Neuronal stem cell (in vitro differentiated cells): ENCODE results near the gene AIFM3.

ENCODE experiments used
- DNase-seq: peaks from one replicate; pipeline ENCODE4 v3.0.0-alpha.2; 2013; ENCODE audit warnings: low spot score
- H2AFZ ChIP-seq: one replicate; pipeline ENCODE4 v1.6.1; 2013; ENCODE audit warnings: mild to moderate bottlenecking, low read length, inconsistent platforms
- H2AK5ac ChIP-seq: 2 replicates; pipeline ENCODE4 v1.6.1; 2013; ENCODE audit warnings: low read depth, mild to moderate bottlenecking, inconsistent platforms, low read length, moderate library complexity, mixed read lengths
- H2BK120ac ChIP-seq: 2 replicates; pipeline ENCODE4 v1.6.1; 2013; ENCODE audit warnings: low read depth, mild to moderate bottlenecking, inconsistent platforms, low read length, moderate library complexity, mixed read lengths
- H2BK12ac ChIP-seq: one replicate; pipeline ENCODE4 v1.6.1; 2013; ENCODE audit warnings: low read length, inconsistent platforms
- H2BK15ac ChIP-seq: 2 replicates; pipeline ENCODE4 v1.6.1; 2013; ENCODE audit warnings: mild to moderate bottlenecking, low read length, inconsistent platforms, mixed read lengths
- H2BK5ac ChIP-seq: one replicate; pipeline ENCODE4 v1.6.1; 2013; ENCODE audit warnings: inconsistent platforms, mild to moderate bottlenecking, low read length, moderate library complexity
- H3K14ac ChIP-seq: one replicate; pipeline ENCODE4 v1.6.1; 2013; ENCODE audit warnings: low read length, inconsistent platforms
- H3K18ac ChIP-seq: 2 replicates; pipeline ENCODE4 v1.6.1; 2013; ENCODE audit warnings: low read length, inconsistent platforms
- H3K23ac ChIP-seq: 2 replicates; pipeline ENCODE4 v1.6.1; 2013; ENCODE audit warnings: low read depth, mild to moderate bottlenecking, mixed read lengths, low read length, inconsistent platforms; ENCODE audit not compliant: poor library complexity
- H3K27ac ChIP-seq: replicated peaks from 3 replicates; pipeline ENCODE4 v1.5.1; 2013; ENCODE audit warnings: low read length, inconsistent platforms
- H3K27me3 ChIP-seq, 3 experiments: 2 replicates each; pipeline ENCODE4 v1.6.1; 2013; ENCODE audit warnings: low read length in 3 of 3, mild to moderate bottlenecking in 2 of 3, inconsistent platforms in 1 of 3, low read depth in 1 of 3, mixed read lengths in 1 of 3, moderate library complexity in 1 of 3; ENCODE audit not compliant: control insufficient read depth in 3 of 3, insufficient read depth in 3 of 3
- H3K36me3 ChIP-seq, 2 donors: replicated peaks in 1 of 2; 2 replicates each; pipeline ENCODE4 v1.6.1; 2013; ENCODE audit warnings: low read length in 2 of 2; ENCODE audit not compliant: control insufficient read depth in 2 of 2, insufficient read depth in 2 of 2
- H3K4ac ChIP-seq: 2 replicates; pipeline ENCODE4 v1.6.1; 2013; ENCODE audit warnings: inconsistent platforms, mild to moderate bottlenecking, low read length, moderate library complexity
- H3K4me1 ChIP-seq, 2 donors: 1 replicate in 1 of 2; 2 replicates in 1 of 2; pipeline ENCODE4 v1.6.1; 2013; ENCODE audit warnings: low read length in 2 of 2, low read depth in 1 of 2; ENCODE audit not compliant: control insufficient read depth in 2 of 2, insufficient read depth in 1 of 2
- H3K4me2 ChIP-seq: one replicate; pipeline ENCODE4 v1.6.1; 2013; ENCODE audit warnings: mild to moderate bottlenecking, low read length, inconsistent platforms; ENCODE audit not compliant: insufficient read depth, poor library complexity, severe bottlenecking
- H3K4me3 ChIP-seq, 2 donors: 2 replicates each; pipeline ENCODE4 v1.5.1; 2013; ENCODE audit warnings: low read length in 2 of 2, mild to moderate bottlenecking in 2 of 2, inconsistent platforms in 1 of 2, moderate library complexity in 1 of 2
- H3K79me1 ChIP-seq: one replicate; pipeline ENCODE4 v1.6.1; 2013; ENCODE audit warnings: low read depth, mild to moderate bottlenecking, inconsistent platforms, low read length, moderate library complexity
- H3K9ac ChIP-seq: one replicate; pipeline ENCODE4 v1.6.1; 2013; ENCODE audit warnings: mild to moderate bottlenecking, low read depth, low read length, inconsistent platforms; ENCODE audit not compliant: poor library complexity
- H3K9me3 ChIP-seq, 2 donors: replicated peaks in 1 of 2; 2 replicates each; pipeline versions ENCODE3 to v1.6.1; 2013; ENCODE audit warnings: low read length in 2 of 2, mild to moderate bottlenecking in 2 of 2, inconsistent platforms in 1 of 2, low read depth in 1 of 2, mixed read lengths in 1 of 2, moderate library complexity in 1 of 2; ENCODE audit not compliant: control insufficient read depth in 2 of 2, insufficient read depth in 1 of 2
- H4K8ac ChIP-seq: one replicate; pipeline ENCODE4 v1.6.1; 2013; ENCODE audit warnings: low read depth, mild to moderate bottlenecking, inconsistent platforms, low read length, moderate library complexity
- H4K91ac ChIP-seq: one replicate; pipeline ENCODE4 v1.6.1; 2013; ENCODE audit warnings: low read length, low read depth, mild to moderate bottlenecking, inconsistent platforms; ENCODE audit not compliant: poor library complexity
- WGBS, 2 donors: extraction: QIAGEN DNeasy Blood & Tissue Kit; methylation state at CpG; one replicate each; pipeline ENCODE4 v1.1.7; 2013; ENCODE audit warnings: missing lambda C conversion rate in 2 of 2, mixed read lengths in 1 of 2; ENCODE audit not compliant: insufficient read length in 2 of 2, insufficient replicate concordance in 1 of 2; ENCODE audit errors: extremely low coverage in 2 of 2; 5-methylcytosine and 5-hydroxymethylcytosine counted together

Gene AIFM3

DNA sequence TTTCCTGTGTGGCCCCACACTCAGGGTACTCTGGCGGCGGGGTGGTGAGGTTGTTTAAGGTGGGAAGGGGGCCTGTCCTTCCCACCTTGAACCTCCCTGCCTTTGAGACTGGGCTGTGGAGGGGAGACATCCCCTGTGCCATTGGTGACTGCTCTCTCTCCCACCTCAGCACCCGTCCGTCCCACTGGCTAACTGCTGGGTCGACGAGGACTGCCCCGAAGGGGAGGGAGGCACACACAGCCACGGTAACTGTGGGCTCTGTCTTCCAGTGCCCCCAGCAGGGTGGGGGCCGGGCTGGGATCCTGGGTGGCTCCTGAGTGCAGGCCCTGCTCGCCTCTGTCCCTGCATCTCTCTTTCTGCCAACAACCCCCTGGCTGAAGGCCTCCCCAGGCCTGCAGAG is 55.5 kb downstream of the AIFM3 start:
- Histone ChIP-seq H3K4me1 (peaks cover 0 to 2% of the 10 kb centered on the region in 2 donors), H3K9me3 (peaks cover 0 to 5% of the 10 kb centered on the region in 2 donors), H3K9ac (no peak overlapping the region), H3K27me3 (peaks cover 0 to 3% (median 0%) of the 10 kb centered on the region in 3 experiments), H3K4me3 (no peak overlapping the region), H4K91ac (no peak overlapping the region), H3K36me3 (no peaks in the 10 kb centered on the region), H2BK15ac (peak overlapping the region; percentile 67), H2BK5ac (peak overlapping the region; percentile 75), H4K8ac (no peak overlapping the region), H2BK12ac (peak overlapping the region; percentile 73), H3K79me1 (peaks cover 3% of the 10 kb centered on the region), H3K14ac (no peak overlapping the region), H3K4ac (no peak overlapping the region), H2AK5ac (peak overlapping the region; percentile 56), H3K4me2 (no peak overlapping the region), H2BK120ac (peak overlapping the region; percentile 47), H3K27ac (no peak overlapping the region), H3K23ac (peak overlapping the region; percentile 73), H2AFZ (no peak overlapping the region), H3K18ac (peak overlapping the region; percentile 57)
- no CpG with 5 or more reads among the region's 10 CpGs for WGBS, 2 donors
- no peak for DNase-seq

DNA sequence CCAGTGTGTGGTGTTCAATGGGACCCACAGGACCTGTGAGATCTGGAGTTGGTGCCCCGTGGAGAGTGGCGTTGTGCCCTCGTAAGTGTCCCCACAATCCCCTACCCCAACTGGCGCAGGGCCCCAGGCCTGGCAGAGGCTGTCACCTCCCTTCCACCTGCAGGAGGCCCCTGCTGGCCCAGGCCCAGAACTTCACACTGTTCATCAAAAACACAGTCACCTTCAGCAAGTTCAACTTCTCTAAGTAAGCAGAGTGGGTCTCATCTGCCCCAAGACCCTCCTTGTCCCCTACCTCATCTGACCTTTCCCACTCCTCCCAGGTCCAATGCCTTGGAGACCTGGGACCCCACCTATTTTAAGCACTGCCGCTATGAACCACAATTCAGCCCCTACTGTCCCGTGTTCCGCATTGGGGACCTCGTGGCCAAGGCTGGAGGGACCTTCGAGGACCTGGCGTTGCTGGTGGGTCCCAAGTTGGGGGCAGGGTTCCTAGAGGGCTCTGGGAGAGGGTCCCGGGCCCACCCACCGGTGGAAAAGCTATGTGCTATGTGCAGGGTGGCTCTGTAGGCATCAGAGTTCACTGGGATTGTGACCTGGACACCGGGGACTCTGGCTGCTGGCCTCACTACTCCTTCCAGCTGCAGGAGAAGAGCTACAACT is 56.0 kb downstream of the AIFM3 start:
- Histone ChIP-seq H3K14ac (no peak overlapping the region), H3K18ac (no peak overlapping the region), H3K9me3 (peaks cover 0 to 5% of the 10 kb centered on the region in 2 donors), H2BK5ac (peak overlapping the region; percentile 75), H2AK5ac (peak overlapping the region; percentile 95), H3K36me3 (no peaks in the 10 kb centered on the region), H3K23ac (no peak overlapping the region), H4K8ac (no peak overlapping the region), H3K27me3 (peaks cover 0 to 9% (median 0%) of the 10 kb centered on the region in 3 experiments), H3K4me3 (peak overlapping the region in 1 of 2 donors; percentile 43), H3K79me1 (peaks cover 3% of the 10 kb centered on the region), H3K4me1 (peaks cover 0 to 2% of the 10 kb centered on the region in 2 donors), H2BK12ac (no peak overlapping the region), H3K9ac (no peak overlapping the region), H3K27ac (no peak overlapping the region), H2BK120ac (peak overlapping the region; percentile 61), H4K91ac (no peak overlapping the region), H2AFZ (no peak overlapping the region), H3K4me2 (no peak overlapping the region), H3K4ac (peak overlapping the region; percentile 11), H2BK15ac (no peak overlapping the region)
- DNase-seq: no peak
- no CpG with 5 or more reads among the region's 13 CpGs for WGBS, 2 donors

DNA sequence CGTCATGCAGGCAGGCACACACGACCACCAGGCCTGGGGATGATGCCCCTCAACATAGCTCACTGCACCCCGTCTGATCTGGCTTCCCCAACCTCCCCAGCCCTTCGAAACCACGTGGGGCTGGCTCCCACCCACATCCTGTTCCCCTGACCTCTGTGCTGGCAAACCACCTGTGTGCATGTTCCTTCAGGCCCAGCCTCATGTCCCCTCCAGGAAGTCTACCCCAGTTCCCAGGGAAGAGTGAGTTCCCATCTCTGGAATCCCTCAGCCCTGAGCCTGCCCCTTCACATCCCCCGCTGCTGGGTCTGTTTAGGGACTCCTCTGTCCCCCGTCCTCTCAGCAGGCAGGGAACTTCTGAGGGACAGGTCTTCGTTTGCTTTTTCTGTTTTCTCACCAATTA is 58.2 kb downstream of the AIFM3 start:
- Histone ChIP-seq H3K79me1 (peaks cover 1% of the 10 kb centered on the region), H3K14ac (no peak overlapping the region), H2AK5ac (peak overlapping the region; percentile 83), H3K9me3 (peaks cover 0 to under 1% of the 10 kb centered on the region in 2 donors), H3K18ac (no peak overlapping the region), H2BK5ac (no peak overlapping the region), H3K27me3 (peaks cover 0 to 22% (median 0%) of the 10 kb centered on the region in 3 experiments), H2BK12ac (no peak overlapping the region), H3K36me3 (no peaks in the 10 kb centered on the region), H3K4me3 (no peak overlapping the region), H3K9ac (no peak overlapping the region), H4K8ac (no peak overlapping the region), H2BK120ac (no peak overlapping the region), H3K4me2 (no peak overlapping the region), H3K4me1 (peaks cover 2 to 8% of the 10 kb centered on the region in 2 donors), H2AFZ (no peak overlapping the region), H3K23ac (peak overlapping the region; percentile 75), H3K27ac (no peak overlapping the region), H3K4ac (peak overlapping the region; percentile 26), H2BK15ac (no peak overlapping the region), H4K91ac (no peak overlapping the region)
- WGBS, 2 donors: no CpG with 5 or more reads among the region's 8 CpGs
- no peak for DNase-seq
